ENCODE results near the gene AP1B1.

The AP1B1 gene

GRCh38 chr22:29328566-29329500 is 59.5 kb downstream of the AP1B1 start:
- FAIRE-seq (no peak), DNase-seq (ENCODE audit: insufficient read length, low spot score) (no peak)
- no peak for TF ChIP-seq CTCF (IDR thresholded peaks at IDR 0.05; ENCODE audit: insufficient read depth, missing control alignments)

- DNase-seq (ENCODE audit: insufficient read length, low spot score) (no peak), FAIRE-seq (no peak)
- no peak for TF ChIP-seq CTCF (IDR thresholded peaks at IDR 0.05; ENCODE audit: insufficient read depth, missing control alignments)
Measured at GRCh38 chr22:29328055-29328454, 60.3 kb downstream of the AP1B1 start.

GRCh38 chr22:29327089-29327764 is 61.1 kb downstream of the AP1B1 start:
- no peak for DNase-seq (ENCODE audit: insufficient read length, low spot score)
- TF ChIP-seq CTCF (IDR thresholded peaks at IDR 0.05; ENCODE audit: insufficient read depth, missing control alignments): no peak
- FAIRE-seq: no peak

GRCh38 chr22:29326481-29326880 is 61.9 kb downstream of the AP1B1 start:
- DNase-seq (ENCODE audit: insufficient read length, low spot score) (no peak), FAIRE-seq (no peak)
- no peak for TF ChIP-seq CTCF (IDR thresholded peaks at IDR 0.05; ENCODE audit: insufficient read depth, missing control alignments)

- no peak for TF ChIP-seq CTCF (IDR thresholded peaks at IDR 0.05; ENCODE audit: insufficient read depth, missing control alignments)
- no peak for FAIRE-seq
Measured at GRCh38 chr22:29325785-29326315, 62.5 kb downstream of the AP1B1 start.

GRCh38 chr22:29325356-29325755 is 63.0 kb downstream of the AP1B1 start:
- FAIRE-seq (no peak), DNase-seq (ENCODE audit: insufficient read length, low spot score) (no peak)
- no peak for TF ChIP-seq CTCF (IDR thresholded peaks at IDR 0.05; ENCODE audit: insufficient read depth, missing control alignments)

More at GRCh38 chr22:29325785-29326315, 62.5 kb downstream of the AP1B1 start:
- DNase-seq (ENCODE audit: insufficient read length, low spot score): no peak

Data from D721Med (cell line).